PC-3 (cell line): ENCODE data around the gene EN1. TPM values are rescaled to one million over a fixed set of nuclear protein-coding genes. Genes with fewer than 3 reads are reported as not detected.

ENCODE experiments used
- ATAC-seq: fragments of 200-7000 bp; cut with Tn5 transposase; 2 replicates; pipeline ENCODE4 v1.9.1; 2020; ENCODE audit warnings: mild to moderate bottlenecking, moderate library complexity
- BruUV-seq: library from RNA; stranded (reverse); fragments of 400-500 nt; replicated peaks from 2 replicates; lab custom pipeline; 2021; lab: Mats Ljungman, UMichigan
- CTCF ChIA-PET: fragments of 300-600 bp; sonication (Branson Sonifier 250); formaldehyde crosslinking; loops from one replicate; lab custom pipeline; 2022; ENCODE audit warnings: antibody characterized with exemption; lab: Charles Lee
- POLR2A ChIA-PET: fragments of 300-600 bp; sonication (Branson Sonifier 250); formaldehyde crosslinking; loops from one replicate; lab custom pipeline; 2022; ENCODE audit warnings: antibody characterized with exemption; ENCODE audit not compliant: unreplicated experiment; lab: Charles Lee
- DNase-seq: peaks from one replicate; pipeline ENCODE4 v3.0.0-alpha.2; 2015
- H2AFZ ChIP-seq: fragments of 300-600 bp; sonication (generic); 2 replicates; pipeline ENCODE4 v1.6.0; 2016; ENCODE audit warnings: antibody characterized with exemption, low read length
- H3F3A ChIP-seq: fragments of 300-600 bp; sonication (generic); one replicate; pipeline ENCODE4 v1.6.0; 2017; ENCODE audit warnings: antibody characterized with exemption, low read length, control low read depth, mild to moderate bottlenecking; ENCODE audit not compliant: unreplicated experiment
- H3K27ac ChIP-seq: fragments of 300-600 bp; sonication (generic); 2 replicates; pipeline ENCODE4 v1.5.1; 2016; ENCODE audit warnings: mild to moderate bottlenecking, low read length
- H3K27me3 ChIP-seq: fragments of 300-600 bp; sonication (generic); 2 replicates; pipeline ENCODE4 v1.6.1; 2016; ENCODE audit warnings: low read length, mixed read lengths
- H3K36me3 ChIP-seq: fragments of 300-600 bp; sonication (generic); 2 replicates; pipeline ENCODE4 v1.6.1; 2016; ENCODE audit warnings: low read depth, mixed run types, low read length, mixed read lengths
- H3K4me1 ChIP-seq: fragments of 300-600 bp; sonication (generic); 2 replicates; pipeline ENCODE4 v1.5.1; 2016; ENCODE audit warnings: low read length; ENCODE audit not compliant: insufficient read depth
- H3K4me2 ChIP-seq: fragments of 300-600 bp; sonication (generic); 2 replicates; pipeline ENCODE4 v1.6.0; 2016; ENCODE audit warnings: low read length
- H3K4me3 ChIP-seq: fragments of 300-600 bp; sonication (generic); 2 replicates; pipeline ENCODE4 v1.5.1; 2016; ENCODE audit warnings: mild to moderate bottlenecking, low read length, mixed read lengths
- H3K79me2 ChIP-seq: fragments of 300-600 bp; sonication (generic); 2 replicates; pipeline ENCODE4 v1.6.1; 2017; ENCODE audit warnings: low read length, mixed read lengths
- H3K9ac ChIP-seq: fragments of 300-600 bp; sonication (generic); 2 replicates; pipeline ENCODE4 v1.6.0; 2016; ENCODE audit warnings: mild to moderate bottlenecking, low read length
- H3K9me2 ChIP-seq: fragments of 300-600 bp; sonication (generic); replicated peaks from 2 replicates; pipeline ENCODE4 v1.6.1; 2016; ENCODE audit warnings: mixed run types, low read length, mixed read lengths
- H3K9me3 ChIP-seq: fragments of 300-600 bp; sonication (generic); 2 replicates; pipeline ENCODE4 v1.6.1; 2016; ENCODE audit warnings: low read length, mixed read lengths
- H4K20me1 ChIP-seq: fragments of 300-600 bp; sonication (generic); 2 replicates; pipeline ENCODE4 v1.6.1; 2016; ENCODE audit warnings: low read length, mixed read lengths
- CTCF ChIP-seq: fragments of 300-600 bp; sonication (generic); conservative IDR thresholded peaks from 2 replicates; pipeline ENCODE4 v1.5.1; 2017; ENCODE audit warnings: antibody characterized with exemption, low read depth, mild to moderate bottlenecking, low read length
- EZH2 ChIP-seq: fragments of 300-600 bp; sonication (generic); IDR thresholded peaks from one replicate; pipeline ENCODE4 v1.6.1; 2017; ENCODE audit warnings: antibody characterized with exemption, mild to moderate bottlenecking, low read length; ENCODE audit not compliant: unreplicated experiment
- EZH2phosphoT487 ChIP-seq: fragments of 300-600 bp; sonication (generic); IDR thresholded peaks from 2 replicates; pipeline ENCODE4 v1.6.1; 2018; ENCODE audit warnings: mild to moderate bottlenecking, antibody characterized with exemption, low read length, borderline replicate concordance
- intact Hi-C: fragments of 100-400 bp; cut with micrococcal nuclease; formaldehyde crosslinking; loops from 2 replicates; pipeline ENCODE4 v1.9.0; 2023
- total RNA-seq: library from RNA; depleted of rRNA; stranded (reverse); fragments of >200 nt; gene quantifications from 2 replicates; pipeline ENCODE4 v1.2.3, GENCODE V29; 2014

The EN1 gene
- total RNA-seq, 1 experiment from 2014 or later, result 3.2 TPM

DNA sequence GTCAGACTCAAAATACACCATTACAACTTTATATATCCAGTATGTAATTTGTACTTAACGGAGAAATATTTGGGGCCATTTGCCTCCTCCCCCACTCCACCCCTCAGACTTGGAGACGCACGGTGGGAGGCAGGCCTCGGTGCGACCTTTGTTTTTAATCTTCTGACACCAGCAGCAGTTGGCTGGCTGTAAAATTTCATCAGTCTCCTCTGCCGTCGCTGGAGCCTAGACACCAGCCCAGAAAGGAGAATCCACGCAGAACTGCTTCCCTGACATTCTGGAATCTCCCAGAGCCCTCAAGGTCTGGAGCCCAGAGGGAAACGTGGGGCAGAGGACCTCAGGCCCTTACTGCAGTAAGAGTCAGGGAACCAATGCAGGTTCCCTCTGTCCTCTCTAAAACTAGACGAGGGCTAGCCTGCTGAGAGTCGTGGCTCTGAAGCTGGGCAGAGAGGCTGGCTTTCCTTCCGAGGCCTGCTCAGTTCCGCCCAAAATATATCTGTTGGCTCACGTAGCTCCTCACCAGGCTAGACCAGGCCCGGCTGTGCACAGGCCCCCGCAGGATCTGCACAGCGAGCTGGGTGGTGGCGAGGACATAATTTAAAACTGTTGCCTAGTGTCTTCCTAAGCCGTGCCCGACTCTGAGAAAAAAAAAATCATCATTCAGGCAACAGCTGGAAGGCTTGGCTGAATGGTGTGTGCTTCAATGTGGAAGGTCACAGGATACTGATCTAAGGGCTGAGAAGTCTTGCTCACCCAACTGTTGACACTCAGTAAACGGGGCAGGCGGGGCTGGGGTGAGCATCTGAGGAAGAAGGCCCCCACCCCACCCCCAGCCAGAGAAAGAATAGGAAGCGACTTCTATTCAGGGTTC lies 40.4 kb downstream of the EN1 start:
- no TSS peak for BruUV-seq
- Histone ChIP-seq H3K79me2 (no peaks in the 10 kb centered on the region), H4K20me1 (no peaks in the 10 kb centered on the region), H3K9me2 (no peaks in the 10 kb centered on the region), H3K4me1 (no peaks in the 10 kb centered on the region), H3K9me3 (no peaks in the 10 kb centered on the region), H3F3A (no peaks in the 10 kb centered on the region), H3K9ac (no peak overlapping the region), H3K4me2 (no peak overlapping the region), H2AFZ (no peak overlapping the region), H3K4me3 (no peak overlapping the region), H3K27ac (no peak overlapping the region), H3K27me3 (peaks cover 57% of the 10 kb centered on the region), H3K36me3 (no peaks in the 10 kb centered on the region)
- TF ChIP-seq EZH2 (no peak), CTCF (no peak), EZH2phosphoT487 (no peak)
- DNase-seq, result no peak
- intact Hi-C loops, result no loop called here
- ChIA-PET POLR2A (no interaction called here), CTCF (no interaction called here)
- no peak for ATAC-seq

DNA sequence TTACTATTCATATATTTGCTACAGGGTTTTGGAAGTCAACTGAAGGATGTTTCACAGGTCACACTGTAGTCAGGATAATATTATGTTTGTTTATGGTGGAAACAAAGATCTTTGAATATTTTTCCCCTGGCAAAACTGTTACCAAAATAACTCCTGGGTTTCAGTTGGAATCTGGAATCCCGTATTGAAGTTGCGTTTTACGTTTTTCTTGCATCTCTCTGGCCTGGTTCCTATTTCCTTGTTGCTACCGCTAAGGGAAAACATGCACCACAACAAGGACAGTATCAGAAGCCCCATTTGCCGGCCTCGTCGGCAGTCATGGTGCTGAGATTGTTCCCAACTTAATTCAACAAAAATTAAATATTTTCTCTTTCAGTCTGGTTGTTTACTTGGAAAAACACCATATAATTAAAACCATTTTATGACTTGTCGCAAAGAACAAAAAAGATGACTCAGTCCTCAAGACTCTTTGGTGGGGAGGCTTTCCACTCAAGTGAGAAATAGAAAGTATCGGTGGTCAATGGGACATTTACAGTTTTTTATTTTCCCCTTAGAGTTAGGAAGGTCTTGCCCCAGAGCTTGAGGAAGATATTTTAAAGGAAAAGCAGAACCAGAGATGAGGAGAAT lies 42.3 kb downstream of the EN1 start:
- no peaks in the 10 kb centered on the region for H3K9me3 ChIP-seq
- H3K79me2 ChIP-seq, result no peaks in the 10 kb centered on the region
- H3K36me3 ChIP-seq, result no peaks in the 10 kb centered on the region
- no peak overlapping the region for H3K9ac ChIP-seq
- ChIA-PET CTCF (no interaction called here), POLR2A (no interaction called here)
- no peak overlapping the region for H3K4me3 ChIP-seq
- no peaks in the 10 kb centered on the region for H4K20me1 ChIP-seq
- no peak overlapping the region for H2AFZ ChIP-seq
- H3K9me2 ChIP-seq, result no peaks in the 10 kb centered on the region
- BruUV-seq, result no TSS peak
- DNase-seq, result no peak
- no peaks in the 10 kb centered on the region for H3K4me1 ChIP-seq
- H3K27me3 ChIP-seq, result peaks cover 55% of the 10 kb centered on the region
- H3K27ac ChIP-seq, result no peak overlapping the region
- ATAC-seq, result no peak
- H3F3A ChIP-seq, result no peaks in the 10 kb centered on the region
- H3K4me2 ChIP-seq, result no peak overlapping the region
- intact Hi-C loops, result no loop called here
- TF ChIP-seq EZH2 (no peak), EZH2phosphoT487 (no peak), CTCF (no peak)

DNA sequence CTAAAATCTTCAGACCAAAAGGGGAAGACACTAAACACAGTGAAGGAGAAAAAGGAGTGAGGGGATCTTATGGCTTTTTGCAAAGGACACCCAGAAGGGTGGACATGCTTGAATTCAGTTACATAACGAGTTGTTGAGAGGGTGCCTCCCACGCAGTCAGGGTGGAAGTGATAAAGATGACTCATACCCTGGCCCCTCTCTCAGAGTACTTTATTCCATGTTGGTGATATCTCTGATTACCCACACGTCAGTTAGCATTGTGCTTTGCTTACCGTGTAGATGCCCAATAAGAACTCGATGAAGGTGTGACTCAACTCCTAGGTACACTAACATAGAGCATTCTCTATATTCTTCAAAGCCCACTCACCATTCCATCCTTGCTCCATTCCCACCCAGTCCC lies 44.4 kb downstream of the EN1 start:
- intact Hi-C loops, result no loop called here
- no peak overlapping the region for H3K4me3 ChIP-seq
- CTCF ChIA-PET, result no interaction called here
- H2AFZ ChIP-seq, result no peak overlapping the region
- no peaks in the 10 kb centered on the region for H3K79me2 ChIP-seq
- no peaks in the 10 kb centered on the region for H3K9me3 ChIP-seq
- DNase-seq (no peak), ATAC-seq (no peak)
- no peaks in the 10 kb centered on the region for H4K20me1 ChIP-seq
- TF ChIP-seq CTCF, result no peak
- no peak overlapping the region for H3K9ac ChIP-seq
- no peak overlapping the region for H3K4me2 ChIP-seq
- no peaks in the 10 kb centered on the region for H3K9me2 ChIP-seq
- H3K27me3 ChIP-seq, result peaks cover 47% of the 10 kb centered on the region
- no peaks in the 10 kb centered on the region for H3F3A ChIP-seq
- no TSS peak for BruUV-seq
- H3K4me1 ChIP-seq, result no peaks in the 10 kb centered on the region
- POLR2A ChIA-PET, result no interaction called here
- no peaks in the 10 kb centered on the region for H3K36me3 ChIP-seq
- no peak overlapping the region for H3K27ac ChIP-seq
